ENCODE results near the gene HARS2. TPM values are rescaled to one million over a fixed set of nuclear protein-coding genes. Genes with fewer than 3 reads are reported as not detected.
"Not testable (repeated sequence)": the region's sequence is repeated elsewhere in the genome, so short reads cannot be mapped to it uniquely, and the experiment has no call there.

The HARS2 gene
- total and polyA plus RNA-seq, 10 of the 15 experiments (the other 5 are each of a cell fraction or from before 2014, with no cell fraction given): 9.3 to 34.3 (median 24.8) TPM

- TF ChIP-seq LARP7 (IDR thresholded peaks at IDR 0.05) (peak; percentile 32; the same call in 1 of the 2 replicates), ZBTB40 (IDR thresholded peaks at IDR 0.05; ENCODE audit: borderline replicate concordance) (peak; percentile 93), JUNB (IDR thresholded peaks at IDR 0.05) (no peak)
Observed at GRCh38 chr5:140664359-140665119, 26.7 kb upstream of the HARS2 start, which contains the start of gene WDR55 (continued).

DNA sequence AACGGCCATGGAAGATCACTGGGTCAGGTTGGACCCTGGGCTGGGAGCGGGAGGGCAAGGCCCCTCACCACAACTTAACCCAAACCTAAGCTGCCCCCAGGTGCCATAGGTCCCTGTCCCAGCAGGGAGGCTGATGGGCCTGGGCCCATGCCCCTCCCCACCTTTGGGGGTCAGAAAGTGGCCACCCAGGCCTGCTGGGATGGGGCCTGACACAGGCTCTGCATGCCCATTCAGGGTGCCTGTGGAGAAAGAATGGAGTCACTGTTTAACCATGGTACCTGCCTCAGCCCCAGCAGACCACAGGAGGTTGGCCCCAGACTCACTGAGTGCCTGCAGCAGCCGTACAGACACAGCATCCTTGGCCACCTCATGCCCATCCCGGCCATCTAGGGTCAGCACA is 20.2 kb upstream of the HARS2 start:
- H3K4me3 ChIP-seq; H2AFZ ChIP-seq (ENCODE audit: control insufficient read depth, low read depth, low read length); H3K27ac ChIP-seq (ENCODE audit: control insufficient read depth, insufficient read depth); H3K27me3 ChIP-seq (replicated peaks in 1 of 2; ENCODE audit: control insufficient read depth in 2 of 2, insufficient read depth in 2 of 2, low read length in 1 of 2); FAIRE-seq; H3K4me2 ChIP-seq (ENCODE audit: control insufficient read depth, insufficient read depth); H3K4me1 ChIP-seq (ENCODE audit: control insufficient read depth, insufficient read depth, low read length); POLR2A ChIA-PET; H3K9me3 ChIP-seq (replicated peaks; ENCODE audit: control insufficient read depth, insufficient read depth, low read length); H3K9ac ChIP-seq (ENCODE audit: control insufficient read depth, insufficient read depth, low read length); DNase-seq (ENCODE audit: low read depth, low spot score); ATAC-seq; intact Hi-C loops (cut with micrococcal nuclease; ENCODE audit: unreplicated experiment); SMC1A ChIA-PET (ENCODE audit: uncharacterized antibody, unreplicated experiment); BruUV-seq (replicated peaks); H4K20me1 ChIP-seq (ENCODE audit: control insufficient read depth, insufficient read depth); in situ Hi-C loops (cut with MboI); CTCF ChIA-PET: not testable (repeated sequence)
- peaks cover 25 to 30% of the 10 kb centered on the region in 2 experiments; a peak in 3 of 4 replicates for H3K36me3 ChIP-seq (ENCODE audit: control insufficient read depth in 2 of 2, insufficient read depth in 2 of 2, low read length in 1 of 2)
- 63% methylated on average over 2 of the region's 4 CpGs for WGBS (ENCODE audit: insufficient coverage, insufficient replicate concordance, low lambda C conversion rate, missing lambda C conversion rate)
- peaks cover 15% of the 10 kb centered on the region for H3K79me2 ChIP-seq (ENCODE audit: control insufficient read depth, insufficient read depth, low read length)
- RAD21 ChIA-PET (ENCODE audit: unreplicated experiment): interaction anchor here (0.9 kb wide), 1 partner anchor 23 kb away, joined by 3 read pairs; the partner anchor contains the start of gene IK

Data from GM12878 (cell line).